Raji (cell line): ENCODE measurements around the gene RABAC1.

Experiments used
- POLR2A ChIP-seq: IDR thresholded peaks from 2 replicates; pipeline ENCODE4 v1.6.1; 2011; ENCODE audit warnings: low read depth, low read length, control low read depth; ENCODE audit not compliant: insufficient read depth

Gene RABAC1

DNA sequence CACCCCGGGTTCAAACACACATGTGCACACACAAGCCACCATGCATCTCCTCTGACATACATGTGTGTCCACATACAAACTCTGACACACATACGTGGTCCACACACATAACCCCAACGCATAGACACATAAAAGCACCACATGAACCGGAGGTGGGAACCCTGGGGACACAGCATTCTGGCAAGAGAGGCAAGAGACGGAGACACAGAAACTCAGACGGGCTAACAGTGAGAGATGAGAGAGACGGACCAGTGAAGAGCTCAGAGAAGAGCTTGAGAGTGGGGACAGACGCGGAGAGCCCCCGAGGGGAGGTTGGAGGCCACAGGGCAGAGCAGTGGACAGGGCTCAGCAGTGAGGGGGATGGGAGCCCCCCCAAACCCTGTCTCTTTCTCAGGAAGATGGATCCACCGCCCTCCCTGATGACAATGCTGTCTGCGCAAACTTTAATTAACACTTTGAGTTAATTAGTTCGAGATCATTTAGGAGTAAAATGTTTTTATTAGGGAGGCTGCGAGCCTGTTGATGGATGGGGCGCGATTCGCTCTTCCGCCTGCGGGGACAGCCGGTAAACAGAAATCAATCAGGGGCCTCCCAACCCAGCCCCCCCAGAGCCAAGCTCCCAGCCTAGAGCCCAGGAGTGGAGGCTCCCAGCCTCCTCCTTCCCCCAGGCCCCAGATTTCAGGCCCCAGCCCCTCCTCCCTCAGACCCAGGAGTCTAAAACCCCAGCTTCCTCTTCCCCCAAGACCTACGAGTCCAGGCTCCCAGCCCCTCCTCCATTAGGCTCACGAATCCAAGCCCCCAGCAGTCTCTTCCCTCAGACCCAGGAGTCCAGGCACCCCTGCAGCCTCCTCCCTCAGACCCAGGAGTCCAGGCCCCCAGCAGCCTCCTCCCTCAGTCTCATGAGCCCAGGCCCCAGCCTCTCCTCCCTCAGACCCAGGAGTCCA is 21.3 kb downstream of the RABAC1 start:
- peak; percentile 44 for TF ChIP-seq POLR2A

DNA sequence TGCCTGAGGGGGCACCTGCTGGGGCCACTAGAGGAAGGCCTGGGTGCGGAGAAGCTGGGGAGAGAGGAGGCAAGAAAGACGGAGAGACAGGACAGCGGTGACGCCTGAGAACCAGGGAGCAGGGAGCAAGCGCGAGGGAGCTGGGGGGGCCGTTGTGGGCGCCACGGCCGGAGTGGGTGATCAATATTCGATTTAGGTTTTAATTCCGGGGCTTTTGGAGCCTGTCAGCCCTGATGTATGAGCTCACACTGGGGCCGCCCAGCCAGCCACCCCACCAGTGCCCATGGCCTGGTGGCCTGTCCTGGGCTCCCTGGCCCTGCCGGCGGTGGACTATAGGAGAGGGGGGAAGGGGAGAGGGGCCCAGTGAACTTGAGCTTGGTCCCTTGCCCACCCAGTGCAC is 22.2 kb downstream of the RABAC1 start:
- no peak for TF ChIP-seq POLR2A

DNA sequence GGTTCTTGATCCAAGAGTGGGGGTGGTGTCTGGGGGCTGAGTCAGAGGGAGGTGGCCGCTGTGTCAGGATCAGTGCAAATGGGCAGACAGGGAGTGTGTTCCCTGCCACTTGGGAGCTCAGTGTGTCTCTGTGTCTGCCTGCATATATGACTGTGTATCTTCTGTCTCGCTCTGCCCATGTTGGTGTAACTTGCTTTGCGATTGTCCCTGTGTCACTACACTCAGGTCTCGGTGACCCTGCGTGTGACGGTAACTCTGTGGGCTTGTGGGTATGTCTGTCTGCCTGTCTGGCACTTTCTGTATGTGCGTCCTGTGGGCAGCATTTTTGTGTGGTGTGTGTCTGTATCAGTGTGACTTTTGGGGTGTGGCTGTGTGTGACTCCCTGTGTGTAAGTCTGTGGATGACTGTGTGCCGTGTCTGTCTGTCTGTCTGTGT is 22.7 kb downstream of the RABAC1 start:
- no peak for TF ChIP-seq POLR2A

DNA sequence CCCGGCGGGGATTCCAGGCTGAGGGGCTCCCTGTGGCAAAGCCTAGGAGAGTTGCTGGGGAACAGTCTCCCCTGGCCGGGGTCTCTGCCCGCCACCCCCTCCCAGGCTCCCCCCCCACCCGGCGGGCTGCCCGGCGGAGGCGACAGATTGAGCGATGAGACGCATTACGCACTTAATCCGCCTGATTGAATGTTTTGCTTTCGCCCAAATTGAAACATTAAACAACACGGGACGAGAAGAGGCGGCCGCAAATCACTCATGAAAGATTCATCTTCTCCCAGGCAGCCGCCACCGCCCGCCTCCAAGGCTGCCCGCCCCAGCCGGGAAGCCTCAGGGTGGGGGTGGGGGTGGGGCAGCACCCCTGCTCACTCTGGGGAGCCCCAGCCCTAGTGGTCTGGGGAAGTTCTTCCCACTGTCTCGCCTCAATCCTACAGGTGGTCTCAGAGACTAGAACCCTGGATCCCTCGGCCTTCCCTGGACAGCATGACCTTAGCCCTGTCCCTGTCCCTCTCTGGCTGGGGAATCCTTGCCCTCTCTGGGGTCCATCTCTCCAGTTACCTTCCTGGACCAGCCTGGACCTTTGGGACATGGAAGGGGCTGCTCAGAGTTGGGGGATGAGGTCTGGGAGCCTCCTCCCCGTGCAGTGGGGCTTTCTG is 23.2 kb downstream of the RABAC1 start:
- no peak for TF ChIP-seq POLR2A

DNA sequence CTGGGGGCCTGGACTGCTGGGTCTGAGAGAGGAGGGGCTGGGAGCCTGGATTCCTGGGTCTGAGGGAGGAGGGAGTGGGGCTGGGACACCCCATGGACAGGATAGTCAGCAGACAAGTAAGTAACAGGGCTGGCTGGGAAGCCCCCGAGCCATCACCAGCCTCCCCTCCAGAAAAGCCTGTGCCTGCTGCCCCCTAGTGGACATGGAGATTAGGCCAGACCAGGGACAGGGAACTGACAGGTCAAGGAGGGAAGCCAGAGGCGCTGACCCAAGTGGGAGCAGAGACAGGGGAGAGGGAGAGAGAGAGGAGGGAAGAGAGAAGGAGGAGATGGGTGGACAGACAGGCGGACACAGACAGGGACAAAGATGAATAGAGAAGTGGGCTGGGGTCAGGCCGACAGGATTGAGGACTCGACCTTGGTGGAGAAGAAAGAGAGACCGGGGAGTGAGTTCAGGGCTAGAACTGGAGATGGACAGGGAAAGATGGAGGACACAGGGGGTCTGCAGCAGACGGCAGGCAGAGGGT is 24.2 kb downstream of the RABAC1 start:
- 0 out of 2 replicates have a peak, but pooled peaks have one; percentile 13 for TF ChIP-seq POLR2A

DNA sequence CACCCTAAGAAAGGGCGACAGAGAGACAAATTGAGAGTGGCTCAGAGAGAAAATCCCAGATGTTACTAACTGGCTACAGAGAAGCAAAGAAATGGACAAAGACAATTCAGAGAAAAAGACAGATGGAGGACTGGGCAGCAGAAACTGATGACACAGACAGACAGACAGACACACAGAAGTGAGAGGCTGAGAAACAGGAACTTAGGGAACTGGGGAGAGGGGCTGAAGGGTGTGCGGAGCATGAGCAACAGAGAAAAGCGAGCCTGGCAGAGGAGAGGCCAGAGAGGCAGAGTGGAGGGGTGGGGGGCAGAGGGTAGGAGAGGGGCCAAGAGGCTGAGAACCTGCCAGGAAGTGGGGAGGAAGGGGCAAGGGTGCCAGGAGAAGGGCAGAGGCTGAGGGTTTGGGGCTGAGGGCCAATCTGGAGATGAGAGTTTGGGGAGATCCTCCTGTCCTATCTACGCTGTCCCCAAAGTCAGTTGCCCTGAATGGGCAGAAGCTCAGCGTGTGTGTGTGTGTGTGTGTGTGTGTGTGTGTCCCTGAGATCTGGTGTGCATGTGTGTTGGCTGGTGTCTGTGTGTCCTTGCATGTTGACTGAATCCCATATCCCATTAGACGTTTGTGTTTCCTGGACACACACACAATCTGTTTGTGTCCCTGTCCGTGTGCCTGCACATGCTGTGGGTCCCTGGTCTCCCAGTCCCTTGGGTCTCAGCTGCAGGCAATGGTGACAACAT is 25.3 kb downstream of the RABAC1 start:
- no peak for TF ChIP-seq POLR2A

DNA sequence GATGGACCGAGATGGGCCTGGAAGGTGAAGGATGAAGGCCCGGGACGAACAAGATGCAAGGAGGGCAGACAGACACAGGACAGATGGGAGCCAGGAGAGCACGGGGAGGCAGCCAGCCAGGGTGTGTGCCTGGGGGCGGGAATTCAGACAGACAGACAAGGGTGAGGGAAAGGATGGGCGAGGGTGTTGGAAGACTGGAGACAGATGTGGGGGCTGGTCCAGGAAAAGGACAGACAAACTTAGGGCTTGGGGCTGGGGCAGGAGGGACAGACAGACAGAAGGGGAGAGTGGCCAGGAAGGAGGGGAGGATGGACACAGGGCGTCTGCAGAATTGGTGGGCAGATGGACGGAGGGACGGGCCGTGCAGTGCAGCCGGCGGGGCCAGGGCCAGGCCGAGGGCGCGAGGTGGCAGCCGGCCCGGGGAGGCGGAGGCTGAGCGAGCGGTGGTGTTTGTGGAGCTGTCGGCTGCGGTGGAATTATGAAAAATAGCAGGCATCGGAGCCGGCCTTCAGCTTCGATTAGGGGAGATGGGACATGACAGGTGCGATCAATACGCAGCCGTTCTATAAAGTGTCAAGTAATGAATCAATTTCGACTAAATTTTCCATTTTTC is 26.3 kb downstream of the RABAC1 start:
- TF ChIP-seq POLR2A = no peak

DNA sequence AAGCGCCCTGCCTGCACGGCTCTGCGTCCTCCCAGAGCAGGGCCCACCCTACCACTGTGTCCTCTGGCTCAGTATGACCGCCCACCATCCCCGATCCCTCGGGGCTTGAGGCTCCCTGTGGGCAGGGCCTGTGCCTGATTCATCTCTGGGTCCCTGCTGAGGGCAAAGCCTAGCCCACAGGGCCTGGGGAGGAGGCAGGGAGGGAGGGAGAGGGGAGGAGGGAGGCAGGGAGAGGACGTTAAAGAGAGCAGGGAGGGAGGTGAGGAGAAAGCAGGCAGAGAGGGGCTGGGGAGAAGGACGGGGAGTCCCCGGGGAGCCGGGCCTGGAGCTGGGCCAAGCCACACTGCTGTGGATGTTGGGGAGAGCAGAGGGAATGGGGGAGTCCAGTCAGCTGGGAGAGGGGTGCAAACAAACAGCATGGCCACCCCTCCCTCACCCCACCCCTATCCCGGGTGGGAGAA is 26.8 kb downstream of the RABAC1 start:
- TF ChIP-seq POLR2A = no peak

DNA sequence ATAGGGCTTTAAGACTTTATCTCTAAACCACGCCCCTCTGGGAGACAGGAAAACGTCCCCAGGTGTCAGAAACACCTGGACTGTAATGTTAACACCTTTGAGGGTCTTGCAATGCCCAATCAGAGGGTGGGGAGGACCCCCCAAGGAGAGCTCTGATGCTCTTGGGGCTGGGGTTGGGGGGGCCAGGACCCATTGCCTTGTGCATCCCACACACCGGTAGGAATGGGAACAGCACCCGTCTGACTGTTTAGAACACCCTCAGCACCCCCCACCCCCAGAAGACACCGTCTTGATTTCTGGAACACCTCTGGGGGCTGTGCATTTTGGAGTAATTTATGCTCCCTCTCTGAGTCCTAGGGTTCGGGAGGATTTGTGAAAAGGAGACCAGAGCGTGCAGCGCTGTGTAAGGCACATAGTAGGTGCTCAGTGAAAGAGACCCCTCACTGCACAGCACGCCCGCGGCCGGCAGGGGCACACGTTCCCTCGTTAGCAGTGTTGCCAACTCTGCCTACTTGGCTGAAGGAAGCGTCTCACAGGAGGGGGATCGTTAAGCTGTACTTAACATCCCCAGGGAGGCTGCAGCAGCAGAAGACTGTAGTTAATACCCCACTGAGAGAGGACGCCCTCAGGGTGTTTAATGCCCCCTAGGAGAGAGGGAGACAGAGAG is 28.1 kb downstream of the RABAC1 start:
- 0 out of 2 replicates have a peak, but pooled peaks have one; percentile 13 for TF ChIP-seq POLR2A

DNA sequence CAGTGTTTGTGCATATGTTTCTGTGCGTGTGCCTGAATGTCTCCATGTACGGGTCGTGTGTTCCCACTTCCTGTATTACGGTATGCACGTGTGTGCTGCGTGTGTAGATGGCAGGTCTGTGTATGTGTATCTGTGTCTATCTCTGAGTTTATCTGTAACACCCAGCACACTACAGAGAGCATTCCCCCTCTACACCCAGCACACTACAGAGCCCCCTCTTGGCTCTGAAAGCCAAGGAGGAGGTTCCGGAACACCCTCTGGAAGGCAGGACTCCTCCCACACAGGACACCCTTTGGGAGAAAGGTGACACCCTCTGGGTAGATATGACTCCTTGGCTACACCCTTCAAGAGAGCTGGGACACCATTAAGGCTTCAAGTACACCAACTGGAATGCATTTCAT is 28.8 kb downstream of the RABAC1 start:
- TF ChIP-seq POLR2A = no peak

DNA sequence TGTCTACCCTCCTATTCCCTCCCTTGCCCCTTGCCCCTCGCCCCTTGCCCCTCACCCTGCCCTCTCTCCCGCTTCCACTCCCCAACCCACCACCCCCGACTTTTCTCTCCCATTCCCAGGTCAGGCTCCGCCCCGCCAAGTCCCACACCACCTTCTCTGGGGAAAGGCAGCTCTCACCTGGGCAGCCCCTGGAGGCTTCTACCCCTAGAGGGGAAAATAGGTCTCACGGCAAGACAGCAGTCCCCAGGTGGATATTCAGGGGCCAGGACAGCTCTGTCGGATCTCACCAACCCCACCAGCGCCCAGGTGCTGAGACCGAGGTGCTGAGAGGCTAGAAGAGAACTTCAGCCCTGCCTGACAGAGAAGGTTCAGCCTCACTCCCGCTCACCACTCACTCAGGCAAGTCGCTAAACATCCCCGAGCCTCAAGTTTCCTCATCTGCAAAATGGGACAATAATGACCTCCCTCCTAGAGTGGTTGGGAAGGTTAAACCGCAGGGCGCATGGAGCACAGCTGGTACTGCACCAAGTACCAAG is 29.5 kb downstream of the RABAC1 start:
- no peak for TF ChIP-seq POLR2A

DNA sequence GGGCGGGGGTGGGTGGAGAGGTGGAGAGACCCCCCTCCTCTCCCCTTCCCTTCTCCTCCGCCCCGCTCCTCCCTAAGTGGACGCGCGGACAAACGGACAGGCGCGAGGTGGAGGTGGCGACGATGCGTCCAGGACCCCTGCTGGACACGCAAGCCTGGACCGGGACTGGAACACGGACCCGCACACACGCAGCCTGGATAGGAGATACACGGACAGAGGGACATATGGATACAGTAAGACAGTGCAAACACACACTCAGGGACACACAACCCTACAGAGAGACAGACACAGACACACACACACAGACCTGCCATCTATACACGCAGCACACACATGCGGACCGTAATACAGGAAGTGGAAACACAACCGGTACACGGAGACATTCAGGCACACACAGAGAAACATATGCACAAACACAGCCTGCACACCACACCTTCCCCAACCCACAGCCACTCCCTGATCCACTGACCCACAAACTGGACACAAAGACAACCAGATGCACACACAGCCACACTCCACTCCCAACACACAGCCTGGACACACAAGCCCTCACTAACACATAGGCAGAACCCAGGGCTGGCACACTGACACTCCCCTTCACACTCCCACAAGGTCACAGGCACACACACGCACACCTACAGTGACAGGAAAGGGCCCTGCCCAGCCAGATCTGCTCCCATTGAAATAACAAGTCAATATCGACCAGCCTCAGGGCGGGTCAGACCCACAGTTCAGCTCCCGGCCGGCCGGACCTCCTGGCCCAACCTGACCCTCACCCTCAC is 30.2 kb downstream of the RABAC1 start:
- peak; percentile 90 for TF ChIP-seq POLR2A

DNA sequence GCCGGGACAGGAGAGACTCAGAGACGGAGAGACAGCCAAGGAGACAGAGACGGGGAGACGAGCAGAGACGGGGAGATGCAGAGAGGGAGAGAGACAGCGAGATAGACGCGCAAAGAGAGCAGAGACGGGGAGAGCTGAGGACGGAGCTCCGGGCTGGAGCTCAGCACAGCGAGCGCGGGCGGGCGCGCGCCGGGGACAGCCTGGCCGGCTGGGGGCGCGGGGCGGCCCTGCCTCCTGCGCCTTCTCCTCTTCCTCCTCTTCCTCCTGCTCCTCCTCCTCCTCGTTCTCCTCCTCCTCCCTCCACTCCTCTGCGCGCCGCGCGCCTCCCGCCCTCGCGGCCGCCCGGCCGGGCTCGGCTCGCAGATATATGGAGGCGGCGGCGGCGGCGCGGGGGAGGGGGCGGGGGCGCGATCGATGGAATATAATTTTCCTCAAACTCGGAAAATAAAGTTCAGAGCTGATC is 30.9 kb downstream of the RABAC1 start, which contains the start of gene ERFL:
Gene ERFL, minus strand, starts transcription at position 229 of the 463 bp plus-strand sequence. CDS start 15,530 bp downstream, outside the sequence.
- peak; percentile 55 for TF ChIP-seq POLR2A
